ENCODE data around the gene DIO3. TPM values are rescaled to one million over a fixed set of nuclear protein-coding genes. Genes with fewer than 3 reads are reported as not detected.

Gene DIO3
- total RNA-seq (2014; rRNA removed; shearing (Covaris generic)) = 0.03 and 0.60 TPM in 2 replicates

GRCh38 chr14:101561145-101561896 lies at the start of gene DIO3:
DIO3 (plus strand) TSS chr14:101561495.
- peak; percentile 42 for DNase-seq (ENCODE audit: low spot score)

GRCh38 chr14:101511620-101512375 lies 49.5 kb upstream of the DIO3 start:
- no peak for DNase-seq (ENCODE audit: low spot score)

GRCh38 chr14:101512376-101512695 lies 49.0 kb upstream of the DIO3 start:
- no peak for DNase-seq (ENCODE audit: low spot score)

GRCh38 chr14:101514136-101514535 lies 47.2 kb upstream of the DIO3 start:
- no peak for DNase-seq (ENCODE audit: low spot score)

- no peak for DNase-seq (ENCODE audit: low spot score)
Observed at GRCh38 chr14:101516401-101516800, 44.9 kb upstream of the DIO3 start.

- DNase-seq (ENCODE audit: low spot score) = no peak
Observed at GRCh38 chr14:101518611-101519473, 42.5 kb upstream of the DIO3 start.

GRCh38 chr14:101520621-101521472 lies 40.4 kb upstream of the DIO3 start:
- no peak for DNase-seq (ENCODE audit: low spot score)

GRCh38 chr14:101521473-101521915 lies 39.8 kb upstream of the DIO3 start:
- DNase-seq (ENCODE audit: low spot score) = no peak

GRCh38 chr14:101521978-101522377 lies 39.3 kb upstream of the DIO3 start:
- no peak for DNase-seq (ENCODE audit: low spot score)

- no peak for DNase-seq (ENCODE audit: low spot score)
Observed at GRCh38 chr14:101525640-101526527, 35.4 kb upstream of the DIO3 start.

GRCh38 chr14:101527987-101528386 lies 33.3 kb upstream of the DIO3 start:
- no peak for DNase-seq (ENCODE audit: low spot score)

- no peak for DNase-seq (ENCODE audit: low spot score)
Observed at GRCh38 chr14:101529079-101529478, 32.2 kb upstream of the DIO3 start.

GRCh38 chr14:101534198-101534597 lies 27.1 kb upstream of the DIO3 start:
- no peak for DNase-seq (ENCODE audit: low spot score)

GRCh38 chr14:101535232-101535631 lies 26.1 kb upstream of the DIO3 start:
- DNase-seq (ENCODE audit: low spot score) = no peak

GRCh38 chr14:101535701-101536207 lies 25.5 kb upstream of the DIO3 start:
- no peak for DNase-seq (ENCODE audit: low spot score)

GRCh38 chr14:101537286-101537685 lies 24.0 kb upstream of the DIO3 start:
- no peak for DNase-seq (ENCODE audit: low spot score)

GRCh38 chr14:101538878-101539277 lies 22.4 kb upstream of the DIO3 start:
- DNase-seq (ENCODE audit: low spot score) = no peak

GRCh38 chr14:101539880-101540279 lies 21.4 kb upstream of the DIO3 start:
- no peak for DNase-seq (ENCODE audit: low spot score)

GRCh38 chr14:101540481-101541462 lies 20.5 kb upstream of the DIO3 start:
- no peak for DNase-seq (ENCODE audit: low spot score)

Data from HT-29 (cell line).